OCI-LY7 (cell line): ENCODE results near the gene TTLL10. TPM values are rescaled to one million over a fixed set of nuclear protein-coding genes. Genes with fewer than 3 reads are reported as not detected.

Experiments used
- BruUV-seq: library from RNA; stranded (reverse); fragments of 400-500 nt; replicated peaks from 2 replicates; lab custom pipeline; 2021; lab: Mats Ljungman, UMichigan
- CTCF ChIA-PET: fragments of 300-600 bp; sonication (Branson Sonifier 250); formaldehyde crosslinking; loops from one replicate; lab custom pipeline; 2022; ENCODE audit warnings: antibody characterized with exemption; ENCODE audit not compliant: unreplicated experiment; lab: Charles Lee
- POLR2A ChIA-PET: fragments of 300-600 bp; sonication (Branson Sonifier 250); formaldehyde crosslinking; loops from one replicate; lab custom pipeline; 2022; ENCODE audit warnings: antibody characterized with exemption; lab: Charles Lee
- DNase-seq: peaks from one replicate; pipeline ENCODE4 v3.0.0-alpha.2; 2015; ENCODE audit warnings: low spot score
- H2AFZ ChIP-seq: fragments of 200-600 bp; sonication (generic), shearing (Covaris generic); 2 replicates; pipeline ENCODE4 v1.6.1; 2014; ENCODE audit warnings: mild to moderate bottlenecking, antibody characterized with exemption, low read length, moderate library complexity
- H3K27ac ChIP-seq: fragments of 200-600 bp; sonication (generic); 2 replicates; pipeline ENCODE4 v1.5.1; 2014; ENCODE audit warnings: mixed run types, low read depth, mild to moderate bottlenecking, moderate library complexity, low read length, inconsistent platforms; ENCODE audit not compliant: poor library complexity, severe bottlenecking
- H3K36me3 ChIP-seq: fragments of 200-600 bp; sonication (generic); 2 replicates; pipeline ENCODE4 v1.6.1; 2014; ENCODE audit warnings: mild to moderate bottlenecking, antibody characterized with exemption, low read length, moderate library complexity, mixed read lengths; ENCODE audit not compliant: insufficient read depth
- H3K4me1 ChIP-seq: fragments of 200-600 bp; sonication (generic); 2 replicates; pipeline ENCODE4 v1.5.1; 2014; ENCODE audit warnings: mild to moderate bottlenecking, low read length; ENCODE audit not compliant: insufficient read depth, poor library complexity, severe bottlenecking
- H3K4me2 ChIP-seq: fragments of 200-600 bp; sonication (generic); 2 replicates; pipeline ENCODE4 v1.6.1; 2014; ENCODE audit warnings: mild to moderate bottlenecking, low read length
- H3K4me3 ChIP-seq: fragments of 200-600 bp; sonication (generic); 2 replicates; pipeline ENCODE4 v1.5.1; 2014; ENCODE audit warnings: mild to moderate bottlenecking, low read depth, low read length; ENCODE audit not compliant: poor library complexity, severe bottlenecking
- H3K79me2 ChIP-seq: fragments of 200-600 bp; sonication (generic); 2 replicates; pipeline ENCODE4 v1.6.1; 2016; ENCODE audit warnings: low read depth, mild to moderate bottlenecking, low read length, moderate library complexity, mixed read lengths; ENCODE audit not compliant: insufficient read depth
- H3K9me2 ChIP-seq: fragments of 200-600 bp; sonication (generic); 2 replicates; pipeline ENCODE4 v1.6.1; 2016; ENCODE audit warnings: mild to moderate bottlenecking, low read length, mixed read lengths; ENCODE audit not compliant: insufficient read depth
- H3K9me3 ChIP-seq: fragments of 200-600 bp; sonication (generic); 2 replicates; pipeline ENCODE4 v1.6.1; 2014; ENCODE audit warnings: mild to moderate bottlenecking, mixed run types, low read length, mixed read lengths
- H4K20me1 ChIP-seq: fragments of 200-600 bp; sonication (generic); 2 replicates; pipeline ENCODE4 v1.6.1; 2014; ENCODE audit warnings: mild to moderate bottlenecking, antibody characterized with exemption, low read length, moderate library complexity, mixed read lengths; ENCODE audit not compliant: insufficient read depth
- CTCF ChIP-seq: fragments of 200-600 bp; sonication (generic); conservative IDR thresholded peaks from 2 replicates; pipeline ENCODE4 v1.5.1; 2014; ENCODE audit warnings: mild to moderate bottlenecking, antibody characterized with exemption, low read length, moderate library complexity, mixed read lengths
- EZH2phosphoT487 ChIP-seq: fragments of 200-600 bp; sonication (generic); IDR thresholded peaks from 2 replicates; pipeline ENCODE4 v1.6.1; 2018; ENCODE audit warnings: low read depth, borderline replicate concordance, mild to moderate bottlenecking, mixed run types, antibody characterized with exemption, low read length, moderate library complexity, mixed read lengths
- intact Hi-C: fragments of 100-400 bp; cut with micrococcal nuclease; formaldehyde crosslinking; loops from one replicate; pipeline ENCODE4 v1.10.0; 2022; ENCODE audit not compliant: unreplicated experiment
- total RNA-seq, 2 experiments: library from RNA; depleted of rRNA in 1 of 2; stranded (reverse); fragments of >200 nt in 1 of 2; shearing (Covaris generic) in 1 of 2; gene quantifications; 2 replicates each; pipeline ENCODE4 v1.2.3, GENCODE V29; 2014 to 2022

The TTLL10 gene
- total RNA-seq, 2 experiments from 2014 or later = not detected

DNA sequence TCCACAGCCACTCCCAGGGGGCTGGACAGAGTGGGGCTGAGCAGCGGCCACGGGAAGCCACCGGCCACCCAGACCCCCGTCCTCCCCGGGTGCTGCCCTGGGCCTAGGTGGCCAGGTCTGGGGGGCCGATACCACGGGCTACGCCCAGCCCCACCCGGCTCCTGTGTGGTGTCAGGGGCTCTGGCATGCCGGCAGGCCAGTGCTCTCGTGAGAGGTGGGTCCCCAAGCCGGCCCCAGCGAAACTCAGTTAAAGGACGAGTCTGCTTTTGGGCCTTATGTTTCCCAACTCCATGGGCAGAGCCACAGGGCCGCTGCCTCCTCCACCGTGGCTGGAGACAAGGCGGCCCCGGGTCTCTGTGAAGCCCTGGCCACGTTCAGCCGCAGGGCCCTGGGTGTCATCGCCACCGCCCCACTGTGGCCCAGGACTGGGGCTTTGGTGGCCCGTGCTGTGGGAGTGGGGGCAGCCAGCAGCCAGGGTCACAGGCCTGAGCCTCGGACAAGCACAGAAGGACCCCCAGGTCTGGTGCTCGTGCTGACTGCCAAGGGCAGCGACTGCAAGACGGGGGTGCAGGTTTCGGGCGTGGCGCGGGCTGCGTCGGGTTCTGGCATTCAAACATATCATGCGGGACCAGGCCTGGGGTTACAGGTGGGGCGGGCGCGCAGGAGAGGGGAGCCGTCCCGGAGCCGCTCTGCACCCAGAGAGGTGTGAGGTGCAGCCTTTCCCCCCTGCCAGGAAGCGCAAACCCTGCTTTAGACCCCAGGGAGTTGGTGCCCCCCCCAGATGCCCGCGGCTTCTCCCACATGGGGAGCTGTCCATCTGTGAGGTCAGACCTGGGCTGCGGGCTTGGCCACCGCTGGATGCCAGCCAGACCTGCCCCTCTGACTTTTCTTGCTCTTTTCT is 45.9 kb upstream of the TTLL10 start:
- POLR2A ChIA-PET = no interaction called here
- TF ChIP-seq EZH2phosphoT487 (no peak), CTCF (no peak)
- CTCF ChIA-PET = no interaction called here

DNA sequence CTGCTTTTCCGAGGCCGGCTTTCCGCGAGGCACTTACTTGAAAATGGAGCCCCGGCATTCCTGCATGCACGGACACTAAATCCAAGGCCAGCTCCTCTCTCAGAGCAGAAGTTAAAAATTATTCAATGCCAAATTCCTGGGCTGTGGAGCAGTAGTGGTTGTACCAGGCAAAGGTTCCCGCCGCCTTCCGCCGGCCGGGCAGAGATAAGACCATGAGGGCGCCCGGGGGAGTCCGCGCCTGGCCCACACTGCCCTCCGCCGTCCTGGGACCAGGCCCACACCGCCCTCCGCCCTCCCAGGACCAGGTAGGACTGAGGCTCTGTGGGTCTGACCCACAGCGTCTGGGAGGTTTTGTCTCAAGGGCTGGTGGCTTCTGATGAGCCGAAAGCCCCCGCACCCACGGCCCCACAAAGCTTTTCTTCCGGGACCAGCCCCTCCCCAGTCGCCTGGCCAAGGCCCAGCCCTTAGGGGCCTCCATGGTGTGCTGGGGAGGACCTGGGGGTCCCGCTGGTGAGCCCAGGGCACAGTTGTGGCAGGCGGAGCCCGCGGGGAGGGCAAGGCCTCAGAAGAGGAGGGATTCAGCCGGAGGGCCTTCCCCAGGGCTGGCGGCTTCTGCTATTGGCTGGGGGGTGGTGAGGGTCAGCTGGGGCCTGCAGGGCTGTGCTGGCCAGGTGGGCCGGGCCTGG is 45.1 kb upstream of the TTLL10 start:
- H3K9me3 ChIP-seq = no peaks in the 10 kb centered on the region
- no peaks in the 10 kb centered on the region for H3K36me3 ChIP-seq
- no peaks in the 10 kb centered on the region for H4K20me1 ChIP-seq
- DNase-seq = no peak
- BruUV-seq = no TSS peak
- no peak for TF ChIP-seq CTCF
- TF ChIP-seq EZH2phosphoT487 = no peak
- no peaks in the 10 kb centered on the region for H3K79me2 ChIP-seq
- H3K4me2 ChIP-seq = no peak overlapping the region
- H2AFZ ChIP-seq = no peak overlapping the region
- no peak overlapping the region for H3K4me3 ChIP-seq
- H3K4me1 ChIP-seq = no peaks in the 10 kb centered on the region
- intact Hi-C loops = no loop called here
- CTCF ChIA-PET = no interaction called here
- POLR2A ChIA-PET = no interaction called here
- H3K9me2 ChIP-seq = no peaks in the 10 kb centered on the region
- H3K27ac ChIP-seq = no peak overlapping the region

More for the DNA sequence above, 45.9 kb upstream of the TTLL10 start:
- no TSS peak for BruUV-seq
- no peaks in the 10 kb centered on the region for H3K36me3 ChIP-seq
- no peak overlapping the region for H3K27ac ChIP-seq
- H3K4me2 ChIP-seq = no peak overlapping the region
- DNase-seq = no peak
- H3K4me1 ChIP-seq = no peaks in the 10 kb centered on the region
- no peaks in the 10 kb centered on the region for H3K9me2 ChIP-seq
- H2AFZ ChIP-seq = no peak overlapping the region
- no peaks in the 10 kb centered on the region for H3K9me3 ChIP-seq
- H3K79me2 ChIP-seq = no peaks in the 10 kb centered on the region
- H4K20me1 ChIP-seq = no peaks in the 10 kb centered on the region
- intact Hi-C loops = no loop called here
- no peak overlapping the region for H3K4me3 ChIP-seq
